Lung (tissue), 12 donors: ENCODE data around the gene HCRTR1. TPM values are rescaled to one million over a fixed set of nuclear protein-coding genes. Genes with fewer than 3 reads are reported as not detected.

Source experiments
- ATAC-seq: fragments of 200-7000 bp; cut with Tn5 transposase; one replicate; pipeline ENCODE4 v1.9.1; 2020; ENCODE audit warnings: moderate number of reproducible peaks; ENCODE audit not compliant: insufficient read depth, low FRiP score
- DNase-seq, 3 donors: peaks; one replicate each; pipeline ENCODE4 v3.0.0-alpha.2; 2013 to 2017
- H3K27ac ChIP-seq, 2 donors: one replicate each; pipeline ENCODE4 v1.5.1; 2013; ENCODE audit warnings: mild to moderate bottlenecking in 2 of 2, moderate library complexity in 2 of 2, control low read depth in 1 of 2, inconsistent platforms in 1 of 2, low read depth in 1 of 2, low read length in 1 of 2
- H3K27me3 ChIP-seq, 3 donors: one replicate each; pipeline ENCODE4 v1.5.1; 2013; ENCODE audit warnings: low read length in 2 of 3; ENCODE audit not compliant: control insufficient read depth in 3 of 3, insufficient read depth in 3 of 3
- H3K36me3 ChIP-seq, 4 donors: one replicate each; pipeline ENCODE4 v1.5.1; 2013; ENCODE audit warnings: low read length in 4 of 4, mild to moderate bottlenecking in 1 of 4, moderate library complexity in 1 of 4; ENCODE audit not compliant: control insufficient read depth in 4 of 4, insufficient read depth in 4 of 4
- H3K4me1 ChIP-seq, 5 donors: one replicate each; pipeline ENCODE4 v1.5.1; 2013; ENCODE audit warnings: low read length in 5 of 5, mild to moderate bottlenecking in 2 of 5, moderate library complexity in 1 of 5; ENCODE audit not compliant: control insufficient read depth in 5 of 5, insufficient read depth in 5 of 5
- H3K4me3 ChIP-seq: one replicate; pipeline ENCODE4 v1.5.1; 2013; ENCODE audit warnings: mild to moderate bottlenecking, control low read depth, moderate library complexity
- H3K9ac ChIP-seq, 2 donors: one replicate each; pipeline ENCODE4 v1.5.1; 2013; ENCODE audit warnings: low read length in 2 of 2, control low read depth in 1 of 2; ENCODE audit not compliant: insufficient read depth in 1 of 2
- H3K9me3 ChIP-seq, 4 donors: one replicate each; pipeline ENCODE4 v1.5.1; 2013; ENCODE audit warnings: low read length in 3 of 4, mild to moderate bottlenecking in 1 of 4, moderate library complexity in 1 of 4; ENCODE audit not compliant: control insufficient read depth in 4 of 4, insufficient read depth in 3 of 4
- CTCF ChIP-seq: IDR thresholded peaks from 2 replicates; pipeline ENCODE4 v1.5.1; 2012; ENCODE audit warnings: mild to moderate bottlenecking; ENCODE audit errors: control extremely low read depth, extremely low read depth
- WGBS, 2 donors: extraction: QIAGEN DNeasy Blood & Tissue Kit; methylation state at CpG; one replicate each; pipeline ENCODE4 v1.1.7; 2013; 5-methylcytosine and 5-hydroxymethylcytosine counted together
- polyA plus RNA-seq, 2 donors: library from polyadenylated mRNA; stranded (reverse); fragments of 200-250 nt; gene quantifications; one replicate each; pipeline ENCODE4 v1.2.1, GENCODE V29; 2013
- total RNA-seq, 2 donors: library from RNA; depleted of rRNA in 1 of 2; stranded (reverse); fragments of >200 nt in 1 of 2; gene quantifications; one replicate each; pipeline ENCODE4 v1.2.1, GENCODE V29; 2014 to 2021
- donor health status: control.
- donor health status: control.
- donor health status: Bipolar disorder and iron deficiency.
- donor health status: healthy.
- donor health status: DM: yes; HTN: yes; CAD: no.

The HCRTR1 gene
- total and polyA plus RNA-seq, 4 donors = 0.08 to 0.14 TPM; not detected in 2

- peak overlapping the region; percentile 71 for H3K4me3 ChIP-seq
- peaks cover 0 to 3% (median 0%) of the 10 kb centered on the region in 4 donors for H3K9me3 ChIP-seq
- no peaks in the 10 kb centered on the region for H3K27me3 ChIP-seq
- 5 to 6% methylated on average over 18 of the region's 18 CpGs for WGBS, 2 donors
- no peak for TF ChIP-seq CTCF
- DNase-seq (no peak), ATAC-seq (peak; percentile 39)
- H3K36me3 ChIP-seq = peaks cover 0 to 3% (median 0%) of the 10 kb centered on the region in 4 donors
- peak overlapping the region; percentile 86 to 99 for H3K9ac ChIP-seq
- H3K4me1 ChIP-seq = peaks cover 0 to 25% (median 15%) of the 10 kb centered on the region in 5 donors
- H3K27ac ChIP-seq = peak overlapping the region; percentile 94 to 95
Observed at GRCh38 chr1:31643976-31644559, 26.6 kb downstream of the HCRTR1 start.

- ATAC-seq (peak; percentile 95), DNase-seq (peak; percentile 99)
- no peak for TF ChIP-seq CTCF
- 0% methylated on average over 56 of the region's 56 CpGs for WGBS, 2 donors
- Histone ChIP-seq H3K9ac (peak within 1 kb of the TSS; percentile 86 to 99), H3K4me3 (peak within 1 kb of the TSS; percentile 71), H3K4me1 (peaks cover 0 to 24% (median 15%) of the 10 kb centered on the region in 5 donors), H3K27me3 (no peaks in the 10 kb centered on the region), H3K36me3 (peaks cover 0 to 3% (median 0%) of the 10 kb centered on the region in 4 donors), H3K27ac (peak within 1 kb of the TSS; percentile 94 to 95), H3K9me3 (peaks cover 0 to 3% (median 0%) of the 10 kb centered on the region in 4 donors)
Observed at GRCh38 chr1:31644560-31645273, 27.2 kb downstream of the HCRTR1 start, which contains the start of gene PEF1. PEF1 (minus strand) TSS chr1:31644876; CDS start chr1:31644864, 12 bp downstream.

- Histone ChIP-seq H3K36me3 (peaks cover 0 to 3% (median 0%) of the 10 kb centered on the region in 4 donors), H3K9ac (peak overlapping the region; percentile 86 to 99), H3K4me1 (peaks cover 0 to 19% (median 15%) of the 10 kb centered on the region in 5 donors), H3K4me3 (peak overlapping the region; percentile 53), H3K27me3 (no peaks in the 10 kb centered on the region), H3K27ac (peak overlapping the region; percentile 94 to 95), H3K9me3 (peaks cover 0 to 3% (median 0%) of the 10 kb centered on the region in 4 donors)
- no peak for TF ChIP-seq CTCF
- 0 to 1% methylated on average over 11 of the region's 11 CpGs for WGBS, 2 donors
- DNase-seq (no peak), ATAC-seq (no peak)
Observed at GRCh38 chr1:31645274-31645568, 27.7 kb downstream of the HCRTR1 start.
